Stimulated activated naive CD4-positive, alpha-beta T cell (primary cell): ENCODE results near the gene SRP14.
"Not testable (repeated sequence)": the region's sequence is repeated elsewhere in the genome, so short reads cannot be mapped to it uniquely, and the experiment has no call there.

Source experiments
- DNase-seq, 6 experiments: peaks; one replicate each; lab custom pipeline; 2025; lab: John Stamatoyannopoulos, UW

Gene SRP14

GRCh38 chr15:40050788-40051470, 11.9 kb upstream of the SRP14 start:
- peak in 1 of 6 experiments; percentile 6 for DNase-seq

- DNase-seq, result no peak
Observed at GRCh38 chr15:40048926-40049475, 10.0 kb upstream of the SRP14 start.

DNA sequence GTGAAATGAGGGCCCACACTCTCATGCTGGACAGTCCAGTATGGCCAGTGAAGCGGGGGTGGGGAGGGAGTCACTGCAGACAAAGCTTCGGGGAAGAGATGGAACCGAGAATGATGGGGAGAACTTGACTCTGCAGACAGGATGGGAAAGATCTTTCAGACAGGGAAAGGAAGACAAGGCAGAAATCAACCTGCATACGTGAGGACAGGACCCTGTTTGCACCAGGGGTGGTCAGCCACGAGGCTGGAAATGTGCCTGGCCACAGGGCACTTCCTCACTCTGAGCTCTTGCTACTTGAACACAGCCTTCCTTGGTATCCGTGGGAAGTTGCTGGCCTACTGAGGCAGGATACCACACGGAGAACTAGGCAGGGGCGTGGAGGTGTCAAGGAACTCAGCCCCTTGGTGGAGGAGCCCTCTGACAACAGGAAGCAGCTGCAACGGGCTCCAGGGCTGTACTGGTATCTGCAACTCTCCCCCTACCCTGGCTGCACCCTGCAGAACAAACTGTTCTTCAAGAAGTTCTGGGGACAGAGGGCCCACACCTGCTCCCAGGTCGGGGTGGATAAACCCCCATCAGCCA, 9.3 kb upstream of the SRP14 start:
- peak in 3 of 6 experiments; percentile 10 to 42 (median 22) for DNase-seq

- DNase-seq, result peak in 3 of 6 experiments; percentile 4 to 39 (median 16)
Observed at GRCh38 chr15:40047415-40048210, 8.6 kb upstream of the SRP14 start.

DNA sequence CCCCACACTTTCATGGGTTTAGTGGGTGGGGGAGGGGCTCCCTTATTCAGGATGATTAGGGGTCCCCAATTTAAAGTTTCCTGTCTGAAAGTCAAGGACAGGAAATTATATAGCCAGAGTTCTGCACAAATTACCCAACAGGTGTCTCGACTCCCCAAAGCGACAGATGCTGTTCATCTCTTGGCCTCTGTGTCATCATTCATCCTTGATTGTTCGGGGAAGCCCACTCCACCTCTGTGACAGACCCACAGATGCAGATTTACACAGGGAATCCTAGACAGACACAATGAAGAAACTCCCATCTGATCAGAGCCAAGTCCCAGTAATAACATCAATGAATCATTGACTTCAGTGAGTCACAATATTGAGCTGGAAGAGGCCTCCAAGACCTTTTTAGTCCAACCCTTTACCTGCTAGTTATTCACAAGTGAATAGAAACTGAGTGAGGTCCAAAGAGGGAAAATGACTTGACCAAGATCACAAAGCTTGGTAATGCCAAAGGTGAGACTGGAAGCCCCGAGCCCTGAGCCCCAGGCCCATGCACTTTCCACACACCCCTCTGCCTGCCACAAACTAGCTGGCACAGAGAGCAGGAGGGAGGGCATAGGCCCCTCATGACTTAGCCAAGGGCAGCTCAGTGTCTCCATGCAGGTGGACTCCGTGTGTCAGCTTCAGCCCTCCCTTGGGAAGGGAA, 7.9 kb upstream of the SRP14 start:
- no peak for DNase-seq

GRCh38 chr15:40045572-40046217, 6.7 kb upstream of the SRP14 start:
- DNase-seq, result no peak

GRCh38 chr15:40044717-40045571, 6.0 kb upstream of the SRP14 start:
- DNase-seq, result peak; percentile 38 to 75 (median 68)

DNA sequence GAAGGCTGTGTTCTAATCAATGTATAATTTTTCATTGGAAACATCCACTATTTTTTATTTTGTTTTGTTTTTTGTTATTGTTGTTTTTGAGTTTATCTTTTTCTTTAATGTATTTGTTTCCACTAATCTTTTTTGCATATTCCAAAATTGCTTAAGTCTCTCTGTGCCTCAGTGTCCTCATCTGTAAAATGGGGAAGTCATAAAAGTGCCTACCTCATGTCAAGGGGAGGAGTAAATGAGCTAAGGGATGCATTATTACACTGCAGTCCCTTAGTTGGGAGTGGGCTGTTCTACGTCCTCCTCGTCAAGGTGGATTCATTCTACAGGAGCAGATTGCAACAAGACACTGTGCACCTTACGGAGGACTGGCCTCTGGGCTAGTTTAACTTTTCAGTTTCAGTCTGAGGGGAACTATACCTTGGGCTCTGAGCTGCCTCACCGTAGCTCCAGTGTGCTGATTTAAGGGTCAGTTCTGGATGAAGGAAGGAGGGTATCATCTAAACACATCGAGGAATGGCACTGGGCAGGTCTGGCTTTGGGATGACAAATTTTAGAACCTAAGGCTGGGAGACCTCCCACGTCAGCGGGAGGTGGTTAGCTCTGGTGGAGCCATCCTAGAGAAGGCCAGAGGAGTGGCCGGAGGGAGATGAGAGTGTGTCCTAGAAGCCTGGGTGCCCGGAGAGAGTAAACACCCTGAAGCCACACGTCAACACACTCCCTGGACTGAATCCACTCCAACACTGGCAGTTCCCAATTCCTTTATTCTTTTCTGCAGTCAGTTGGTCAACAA, 5.1 kb upstream of the SRP14 start:
- DNase-seq, result no peak

GRCh38 chr15:40042791-40043320, 3.9 kb upstream of the SRP14 start:
- DNase-seq, result no peak

- no peak for DNase-seq
Observed at GRCh38 chr15:40040770-40041169, 1.8 kb upstream of the SRP14 start.

GRCh38 chr15:40040293-40040635, 1.3 kb upstream of the SRP14 start:
- DNase-seq, result no peak

GRCh38 chr15:40038275-40038637, 725 bp downstream of the SRP14 start:
- DNase-seq, result no peak

GRCh38 chr15:40037721-40038120, 1.3 kb downstream of the SRP14 start:
- DNase-seq, result no peak

DNA sequence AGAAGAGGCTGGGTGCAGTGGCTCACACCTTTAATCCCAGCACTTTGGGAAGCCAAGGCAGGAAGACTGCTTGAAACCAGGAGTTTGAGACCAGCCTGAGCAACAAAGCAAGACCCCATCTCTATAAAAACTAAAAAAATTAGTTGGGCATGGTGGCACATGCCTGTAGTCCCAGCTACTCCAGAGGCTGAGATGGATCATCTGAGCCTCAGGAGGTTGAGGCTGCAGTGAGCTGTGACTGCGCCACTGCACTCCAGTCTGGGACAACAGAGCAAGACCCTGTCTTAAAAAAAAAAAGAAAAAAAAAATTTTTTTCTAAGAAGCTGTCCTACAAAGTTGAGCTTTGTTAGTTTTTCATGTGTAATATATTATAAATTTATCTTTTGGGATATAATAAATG, 3.8 kb downstream of the SRP14 start:
- DNase-seq, result not testable (repeated sequence)

- DNase-seq, result no peak
Observed at GRCh38 chr15:40034186-40034946, 4.6 kb downstream of the SRP14 start.

GRCh38 chr15:40032125-40032839, 6.7 kb downstream of the SRP14 start:
- DNase-seq, result no peak

DNA sequence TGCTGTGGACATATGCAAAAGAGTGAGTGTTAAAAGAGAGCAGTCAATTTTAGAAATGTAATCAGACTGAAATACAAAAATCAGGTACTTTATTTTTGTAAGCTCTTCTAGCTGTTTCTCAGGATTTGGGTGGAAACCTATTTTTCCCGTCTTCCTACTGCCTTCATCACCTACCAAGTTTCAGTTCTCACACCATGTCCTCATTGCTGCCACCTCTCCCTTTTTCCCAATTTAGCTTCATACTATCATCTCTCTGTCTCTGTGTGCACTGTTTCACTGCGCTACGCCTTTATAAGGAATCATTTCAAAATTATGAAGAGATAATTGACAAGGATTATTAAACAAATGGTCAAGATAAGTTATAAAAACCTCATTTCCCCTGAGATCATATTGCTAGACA, 7.7 kb downstream of the SRP14 start:
- no peak for DNase-seq
